ENCODE results near the gene PLCB2.

PLCB2 gene

GRCh38 chr15:40239693-40240618, 67.8 kb downstream of the PLCB2 start:
- H3K4me3 Mint-ChIP-seq = no peak overlapping the region
- H3K4me1 Mint-ChIP-seq (ENCODE audit: low read depth) = peaks cover 4% of the 10 kb centered on the region
- no peaks in the 10 kb centered on the region for H3K9me3 Mint-ChIP-seq
- DNase-seq (ENCODE audit: low spot score) = no peak
- peaks cover 18% of the 10 kb centered on the region for H3K27me3 Mint-ChIP-seq (ENCODE audit: low read depth)
- no peak overlapping the region for H3K27ac Mint-ChIP-seq
- no peaks in the 10 kb centered on the region for H3K36me3 Mint-ChIP-seq (ENCODE audit: low read depth)

GRCh38 chr15:40239404-40239692, 68.4 kb downstream of the PLCB2 start:
- no peak overlapping the region for H3K4me3 Mint-ChIP-seq
- no peak for DNase-seq (ENCODE audit: low spot score)
- no peaks in the 10 kb centered on the region for H3K36me3 Mint-ChIP-seq (ENCODE audit: low read depth)
- no peaks in the 10 kb centered on the region for H3K9me3 Mint-ChIP-seq
- peaks cover 18% of the 10 kb centered on the region for H3K27me3 Mint-ChIP-seq (ENCODE audit: low read depth)
- no peak overlapping the region for H3K27ac Mint-ChIP-seq
- peaks cover 5% of the 10 kb centered on the region for H3K4me1 Mint-ChIP-seq (ENCODE audit: low read depth)

GRCh38 chr15:40238532-40239403, 69.0 kb downstream of the PLCB2 start, which contains the start of gene PAK6:
PAK6 (plus strand) TSS chr15:40239063; CDS start chr15:40264786, 25,723 bp downstream.
- Mint-ChIP-seq H3K4me3 (no peak within 1 kb of the TSS), H3K9me3 (no peaks in the 10 kb centered on the region)
- peak; percentile 24 for DNase-seq (ENCODE audit: low spot score)

More at GRCh38 chr15:40238532-40239403, 69.0 kb downstream of the PLCB2 start, which contains the start of gene PAK6:
- H3K27ac Mint-ChIP-seq = no peak within 1 kb of the TSS
- H3K4me1 Mint-ChIP-seq (ENCODE audit: low read depth) = peaks cover 5% of the 10 kb centered on the region
- peaks cover 18% of the 10 kb centered on the region for H3K27me3 Mint-ChIP-seq (ENCODE audit: low read depth)
- peaks cover under 1% of the 10 kb centered on the region for H3K36me3 Mint-ChIP-seq (ENCODE audit: low read depth)

All from T-helper 2 cell treated with Interferon-gamma antibody and Interleukin-4, amounts not matched to agents 5 μg/mL and 100 μg/mL, for 36 hours (primary cell).